WTC11 (cell line): ENCODE data around the gene METAP1. TPM values are rescaled to one million over a fixed set of nuclear protein-coding genes. Genes with fewer than 3 reads are reported as not detected.

Experiments
- ATAC-seq: fragments of 200-7000 bp; cut with Tn5 transposase; 2 replicates; pipeline ENCODE4 v1.10.0; 2021; ENCODE audit warnings: mild to moderate bottlenecking, moderate library complexity
- CTCF ChIA-PET: fragments of 300-600 bp; sonication (Branson Sonifier 250); formaldehyde crosslinking; loops from one replicate; lab custom pipeline; 2021; ENCODE audit warnings: antibody characterized with exemption; lab: Charles Lee
- POLR2A ChIA-PET: fragments of 350-600 bp; sonication (Branson Sonifier 250); formaldehyde crosslinking; loops from one replicate; lab custom pipeline; 2021; ENCODE audit warnings: antibody characterized with exemption; lab: Charles Lee
- DNase-seq: peaks from one replicate; pipeline ENCODE4 v3.0.0; 2021; ENCODE audit warnings: low spot score
- H3K27ac Mint-ChIP-seq: 2 replicates; pipeline ENCODE4 v1.8.0; 2021; ENCODE audit warnings: mixed read lengths
- H3K27me3 Mint-ChIP-seq: 2 replicates; pipeline ENCODE4 v1.8.0; 2021; ENCODE audit warnings: low read depth, mild to moderate bottlenecking, moderate library complexity, mixed read lengths
- H3K36me3 Mint-ChIP-seq: 2 replicates; pipeline ENCODE4 v1.8.0; 2021; ENCODE audit warnings: mixed read lengths
- H3K4me1 Mint-ChIP-seq: 2 replicates; pipeline ENCODE4 v1.8.0; 2022; ENCODE audit warnings: mixed read lengths
- H3K4me3 Mint-ChIP-seq: 2 replicates; pipeline ENCODE4 v1.8.0; 2021; ENCODE audit warnings: mild to moderate bottlenecking, moderate library complexity, mixed read lengths
- H3K9me3 Mint-ChIP-seq: 2 replicates; pipeline ENCODE4 v1.8.0; 2021; ENCODE audit warnings: mixed read lengths
- ATF6 ChIP-seq: sonication (generic); formaldehyde crosslinking; IDR thresholded peaks from 2 replicates; pipeline ENCODE4 v1.8.1; 2023; ENCODE audit warnings: mild to moderate bottlenecking, missing genetic modification reagents
- FOXP1 ChIP-seq: sonication (generic); formaldehyde crosslinking; IDR thresholded peaks from 2 replicates; pipeline ENCODE4 v1.8.0; 2022; ENCODE audit warnings: missing genetic modification reagents, mild to moderate bottlenecking, moderate library complexity, borderline replicate concordance
- GRHL2 ChIP-seq: fragments of 250-450 bp; sonication (Bioruptor Pico); IDR thresholded peaks from 2 replicates; pipeline ENCODE4 v1.8.0; 2022; ENCODE audit warnings: mild to moderate bottlenecking, moderate library complexity; ENCODE audit not compliant: insufficient replicate concordance, severe bottlenecking
- HMGA2 ChIP-seq: fragments of 250-450 bp; sonication (Bioruptor Pico); IDR thresholded peaks from 2 replicates; pipeline ENCODE4 v1.4.0; 2021; ENCODE audit warnings: mild to moderate bottlenecking, moderate library complexity
- HMGXB4 ChIP-seq: sonication (generic); formaldehyde crosslinking; IDR thresholded peaks from 2 replicates; pipeline ENCODE4 v1.8.1; 2023; ENCODE audit warnings: mild to moderate bottlenecking, moderate library complexity, missing genetic modification reagents
- KAT7 ChIP-seq: sonication (generic); formaldehyde crosslinking; IDR thresholded peaks from 2 replicates; pipeline ENCODE4 v1.8.1; 2023; ENCODE audit warnings: missing genetic modification reagents, mild to moderate bottlenecking, borderline replicate concordance
- MLX ChIP-seq: sonication (generic); formaldehyde crosslinking; IDR thresholded peaks from 2 replicates; pipeline ENCODE4 v1.8.1; 2023; ENCODE audit warnings: mild to moderate bottlenecking, missing genetic modification reagents, moderate library complexity
- MYBL2 ChIP-seq: sonication (generic); formaldehyde crosslinking; IDR thresholded peaks from 2 replicates; pipeline ENCODE4 v1.8.1; 2023; ENCODE audit warnings: mild to moderate bottlenecking, moderate library complexity, missing genetic modification reagents
- NFYB ChIP-seq: sonication (generic); formaldehyde crosslinking; conservative IDR thresholded peaks from 2 replicates; pipeline ENCODE4 v1.8.0; 2022; ENCODE audit warnings: low read depth, missing genetic modification reagents
- NR2C2 ChIP-seq: sonication (generic); formaldehyde crosslinking; IDR thresholded peaks from 2 replicates; pipeline ENCODE4 v1.8.0; 2022; ENCODE audit warnings: mild to moderate bottlenecking, missing genetic modification reagents
- PREB ChIP-seq: sonication (generic); formaldehyde crosslinking; IDR thresholded peaks from 2 replicates; pipeline ENCODE4 v1.8.1; 2022; ENCODE audit warnings: mild to moderate bottlenecking, missing genetic modification reagents, moderate library complexity, borderline replicate concordance
- RELA ChIP-seq: sonication (generic); formaldehyde crosslinking; IDR thresholded peaks from 2 replicates; pipeline ENCODE4 v1.8.1; 2022; ENCODE audit warnings: missing genetic modification reagents, mild to moderate bottlenecking, borderline replicate concordance
- STAT6 ChIP-seq: sonication (generic); formaldehyde crosslinking; conservative IDR thresholded peaks from 2 replicates; pipeline ENCODE4 v1.8.1; 2023; ENCODE audit warnings: mild to moderate bottlenecking, low read depth, missing genetic modification reagents, moderate library complexity
- TEAD4 ChIP-seq: sonication (generic); formaldehyde crosslinking; IDR thresholded peaks from 2 replicates; pipeline ENCODE4 v1.8.0; 2022; ENCODE audit warnings: mild to moderate bottlenecking, missing genetic modification reagents
- ZNF138 ChIP-seq: sonication (generic); formaldehyde crosslinking; conservative IDR thresholded peaks from 2 replicates; pipeline ENCODE4 v1.8.1; 2022; ENCODE audit warnings: mild to moderate bottlenecking, moderate library complexity, missing genetic modification reagents
- ZNF317 ChIP-seq: sonication (generic); formaldehyde crosslinking; IDR thresholded peaks from 2 replicates; pipeline ENCODE4 v1.8.1; 2023; ENCODE audit warnings: low read depth, mild to moderate bottlenecking, moderate library complexity, missing genetic modification reagents, borderline replicate concordance
- ZNF416 ChIP-seq: fragments of 250-450 bp; sonication (Bioruptor Pico); IDR thresholded peaks from 2 replicates; pipeline ENCODE4 v1.9.0; 2021; ENCODE audit warnings: mild to moderate bottlenecking, inconsistent platforms
- ZSCAN18 ChIP-seq: fragments of 250-450 bp; sonication (Bioruptor Pico); IDR thresholded peaks from 2 replicates; pipeline ENCODE4 v2.1.2; 2022; ENCODE audit warnings: mild to moderate bottlenecking, moderate library complexity
- total RNA-seq: library from RNA; stranded (reverse); gene quantifications from 3 replicates; pipeline ENCODE4 v1.2.3, GENCODE V29; 2021

METAP1 gene
- total RNA-seq, 1 experiment from 2014 or later: 102 TPM

- POLR2A ChIA-PET: no interaction called here
- CTCF ChIA-PET: no interaction called here
- Mint-ChIP-seq H3K36me3 (no peaks in the 10 kb centered on the region), H3K4me1 (no peaks in the 10 kb centered on the region), H3K27ac (no peak overlapping the region), H3K27me3 (no peaks in the 10 kb centered on the region), H3K4me3 (no peak overlapping the region), H3K9me3 (peaks cover 6% of the 10 kb centered on the region)
- TF ChIP-seq RELA (CRISPR knock-in tag): no peak
- TF ChIP-seq MYBL2: no peak
- TF ChIP-seq HMGA2 (CRISPR knock-in tag): no peak
- no peak for DNase-seq
- ATAC-seq: no peak
Measured at GRCh38 chr4:98951710-98952109, 43.8 kb upstream of the METAP1 start.

GRCh38 chr4:98955229-98955628 is 40.3 kb upstream of the METAP1 start:
- no peak overlapping the region for H3K27ac Mint-ChIP-seq
- POLR2A ChIA-PET: no interaction called here
- H3K4me1 Mint-ChIP-seq: no peaks in the 10 kb centered on the region
- H3K9me3 Mint-ChIP-seq: peaks cover 6% of the 10 kb centered on the region
- DNase-seq: no peak
- no peaks in the 10 kb centered on the region for H3K36me3 Mint-ChIP-seq
- CTCF ChIA-PET: no interaction called here
- TF ChIP-seq ZNF138 (no peak), NR2C2 (no peak), ZSCAN18 (CRISPR knock-in tag) (no peak), MLX (CRISPR knock-in tag) (no peak), ZNF317 (CRISPR knock-in tag) (no peak), HMGXB4 (no peak), MYBL2 (no peak)
- TF ChIP-seq, all 79 proteins: peak for 0
- no peak for ATAC-seq
- Mint-ChIP-seq H3K27me3 (no peaks in the 10 kb centered on the region; the same call in 1 of the 2 replicates), H3K4me3 (no peak overlapping the region)

GRCh38 chr4:98958065-98958464 is 37.5 kb upstream of the METAP1 start:
- ChIA-PET CTCF (interaction anchor here (0.7 kb wide), 1 partner anchor 448 kb away, joined by 3 read pairs; no protein-coding TSS in a partner anchor), POLR2A (no interaction called here)
- Mint-ChIP-seq H3K36me3 (no peaks in the 10 kb centered on the region), H3K4me1 (no peaks in the 10 kb centered on the region), H3K27ac (no peak overlapping the region)
- TF ChIP-seq TEAD4 (CRISPR knock-in tag): no peak
- TF ChIP-seq NFYB (CRISPR knock-in tag): no peak
- TF ChIP-seq FOXP1 (CRISPR knock-in tag): no peak
- no peak for TF ChIP-seq PREB (CRISPR knock-in tag)
- TF ChIP-seq, all 79 proteins: peak for 0
- ATAC-seq (no peak), DNase-seq (no peak)
- Mint-ChIP-seq H3K4me3 (no peak overlapping the region), H3K27me3 (no peaks in the 10 kb centered on the region; the same call in 1 of the 2 replicates), H3K9me3 (peaks cover 6% of the 10 kb centered on the region)

- POLR2A ChIA-PET: no interaction called here
- TF ChIP-seq ATF6 (no peak), ZNF416 (CRISPR knock-in tag) (no peak), ZNF138 (no peak), KAT7 (CRISPR knock-in tag) (no peak), STAT6 (no peak), GRHL2 (CRISPR knock-in tag) (no peak)
Measured at GRCh38 chr4:98959411-98959810, 36.1 kb upstream of the METAP1 start.

More at GRCh38 chr4:98959411-98959810, 36.1 kb upstream of the METAP1 start:
- ATAC-seq (no peak), DNase-seq (no peak)
- no peak overlapping the region for H3K27ac Mint-ChIP-seq
- no peaks in the 10 kb centered on the region; the same call in 1 of the 2 replicates for H3K27me3 Mint-ChIP-seq
- CTCF ChIA-PET: no interaction called here
- H3K36me3 Mint-ChIP-seq: no peaks in the 10 kb centered on the region
- H3K4me1 Mint-ChIP-seq: peaks cover 4% of the 10 kb centered on the region
- H3K9me3 Mint-ChIP-seq: peaks cover 6% of the 10 kb centered on the region
- H3K4me3 Mint-ChIP-seq: no peak overlapping the region
